Smooth muscle cell of the pulmonary artery (primary cell): Measurements from ENCODE around the gene DSTN. TPM values are rescaled to one million over a fixed set of nuclear protein-coding genes. Genes with fewer than 3 reads are reported as not detected.

Source experiments
- total RNA-seq: library from RNA; depleted of rRNA; stranded (reverse); fragments of >200 nt; gene quantifications from 2 replicates; pipeline ENCODE4 v1.2.3, GENCODE V29; 2014

DSTN gene
- total RNA-seq: 302 and 307 TPM in 2 replicates

GRCh38 chr20:17569616-17570346, at the start of gene DSTN:
TSS of gene DSTN (plus strand) at chr20:17570075. CDS start at chr20:17570209, 134 bp downstream.

DNA sequence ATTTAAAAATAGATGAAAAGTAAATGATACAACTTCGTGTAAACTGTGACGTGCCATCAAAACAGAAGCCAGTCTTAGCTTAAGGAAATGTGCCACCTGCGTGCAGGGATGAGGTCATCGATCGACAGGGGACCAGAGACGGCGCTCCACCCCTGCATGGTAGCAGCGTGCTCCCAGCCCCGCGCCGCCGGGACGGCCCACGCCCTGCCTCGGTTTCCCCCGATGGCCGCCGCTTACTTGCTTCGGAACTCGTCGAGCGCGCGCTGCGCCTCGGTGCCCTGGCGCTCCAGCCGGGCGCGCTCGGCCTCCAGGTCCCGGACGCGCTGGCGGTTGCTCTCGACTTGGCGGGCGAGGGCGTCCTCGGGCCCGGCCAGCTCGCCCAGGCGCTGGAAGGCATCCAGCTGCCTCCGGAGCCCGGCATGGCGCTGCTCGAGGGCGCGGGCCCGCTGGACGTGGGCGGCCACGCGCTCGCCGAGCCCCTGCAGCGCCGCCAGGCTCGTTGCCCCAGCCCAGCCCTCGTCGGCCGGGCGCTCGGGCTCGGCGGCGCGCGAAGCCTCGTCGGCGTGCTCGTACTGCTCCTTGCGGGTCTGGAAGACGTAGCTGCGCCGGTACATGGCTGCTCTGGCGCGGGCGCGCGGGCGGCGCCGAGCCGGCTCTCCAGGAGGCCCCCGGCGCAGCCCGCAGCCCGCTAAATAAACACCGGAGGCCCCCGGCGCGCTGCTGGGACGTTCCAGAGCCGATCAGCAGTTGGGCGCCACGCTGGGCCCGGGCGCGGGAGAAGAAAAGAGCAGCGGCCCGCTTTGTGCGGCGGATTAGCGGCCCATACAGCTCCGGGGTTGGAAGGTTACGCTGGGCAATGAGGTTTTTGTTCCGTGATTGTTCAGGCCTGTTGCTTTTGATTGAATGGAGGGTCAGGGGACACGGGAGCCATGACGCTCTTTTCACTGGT, 38.9 kb upstream of the DSTN start, which contains the start of gene BFSP1:
BFSP1 (minus strand) TSS at position 664 of the 949 bp plus-strand sequence; CDS start at position 614, 50 bp downstream.

Other genes starting within 250 kb of the DSTN start
- 1.3 and 1.6 TPM in 2 replicates for gene BFSP1, start 38.7 kb upstream of the DSTN start, total RNA-seq
- gene RRBP1, start 112.2 kb downstream of the DSTN start, total RNA-seq: 244 and 307 TPM in 2 replicates
- not detected in 2 replicates for gene BANF2, start 129.9 kb downstream of the DSTN start, total RNA-seq